ENCODE measurements around the gene SNX33. TPM values are rescaled to one million over a fixed set of nuclear protein-coding genes. Genes with fewer than 3 reads are reported as not detected.
A peak's percentile ranks its signal among the peaks of the same experiment; 100 is the strongest.

SNX33 gene
- total RNA-seq, 1 experiment from 2014 or later, result 8.3 TPM

DNA sequence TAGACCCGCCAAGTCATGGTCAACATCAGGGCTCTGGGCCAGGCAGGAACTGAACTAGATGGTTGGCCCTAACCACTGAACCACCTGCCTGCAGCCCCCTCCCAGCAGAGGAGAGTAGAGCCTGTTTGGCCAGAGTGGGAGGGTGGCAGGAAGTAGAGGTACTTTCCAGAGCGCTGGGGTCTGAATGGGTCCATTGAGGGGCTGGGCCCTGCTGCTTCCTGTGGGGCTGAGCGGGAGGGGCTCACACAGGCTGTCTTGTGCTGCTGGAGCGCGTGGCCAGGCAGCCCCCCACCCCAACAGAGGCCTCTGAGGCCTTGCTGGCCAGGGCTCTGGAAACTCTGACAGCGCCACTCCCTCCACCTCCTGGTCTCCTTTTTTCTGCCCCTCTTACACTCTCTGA is 47.5 kb downstream of the SNX33 start:
- intact Hi-C loops (cut with micrococcal nuclease), result no loop called here
- peaks cover 10 to 19% of the 10 kb centered on the region in 2 experiments; a peak in 3 of 4 replicates for H3K4me1 ChIP-seq (ENCODE audit: control insufficient read depth in 1 of 2, insufficient read depth in 2 of 2, low read length in 2 of 2)
- POLR2A ChIA-PET, result no interaction called here

More for the DNA sequence above, 47.5 kb downstream of the SNX33 start:
- H3K9ac ChIP-seq (ENCODE audit: low read length), result peak overlapping the region; percentile 33; the same call in 1 of the 2 replicates
- ChIA-PET CTCF (interaction anchor here (1.2 to 1.4 kb wide), 2 partner anchors 9 to 226 kb away, joined by 4 to 9 read pairs; no protein-coding TSS in a partner anchor), RAD21 (ENCODE audit: low non-redundant PET in 1 of 2, low total read pairs in 2 of 2, uncharacterized antibody in 2 of 2, unreplicated experiment in 2 of 2) (interaction anchor here in 1 of 2 experiments (0.6 kb wide), 1 partner anchor 52 kb away, joined by 5 read pairs; no protein-coding TSS in a partner anchor)
- peak overlapping the region; percentile 63 for H3K4me2 ChIP-seq (ENCODE audit: low read length)
- H3K4me3 ChIP-seq (replicated peaks in 1 of 2; ENCODE audit: low read depth in 1 of 2, low read length in 2 of 2), result no peak overlapping the region
- H4K20me1 ChIP-seq (ENCODE audit: insufficient read depth), result no peaks in the 10 kb centered on the region
- no peak for ATAC-seq
- no peak overlapping the region for H2AFZ ChIP-seq (ENCODE audit: low read depth, low read length, poor library complexity, severe bottlenecking)
- H3K9me3 ChIP-seq (ENCODE audit: control insufficient read depth in 1 of 2, insufficient read depth in 1 of 2, low read depth in 1 of 2, low read length in 2 of 2), result no peaks in the 10 kb centered on the region
- TF ChIP-seq FOSL1 (IDR thresholded peaks at IDR 0.05; ENCODE audit: low read depth) (no peak), EZH2phosphoT487 (IDR thresholded peaks at IDR 0.05; ENCODE audit: borderline replicate concordance) (no peak), ZFX (IDR thresholded peaks at IDR 0.05) (no peak), CBX3 (IDR thresholded peaks at IDR 0.05; ENCODE audit: low read depth) (no peak), EZH2 (IDR thresholded peaks at IDR 0.05) (no peak), CEBPB (IDR thresholded peaks at IDR 0.05; ENCODE audit: low read depth) (no peak), POLR2AphosphoS5 (IDR thresholded peaks at IDR 0.05; ENCODE audit: low read depth, low read length) (no peak), REST (IDR thresholded peaks at IDR 0.05; ENCODE audit: low read depth) (no peak), POLR2A (IDR thresholded peaks at IDR 0.05; ENCODE audit: borderline replicate concordance, extremely low read depth, insufficient read depth, insufficient read length) (no peak), SRF (IDR thresholded peaks at IDR 0.05; ENCODE audit: low read depth) (no peak), SP1 (IDR thresholded peaks at IDR 0.05; ENCODE audit: low read depth) (no peak), RAD21 (IDR thresholded peaks at IDR 0.05; ENCODE audit: low read depth) (no peak), CTCF (IDR thresholded peaks at IDR 0.05 in 2 of 3, conservative IDR thresholded peaks at IDR 0.05 in 1 of 3; ENCODE audit: borderline replicate concordance in 1 of 3, insufficient read depth in 1 of 3, low read depth in 2 of 3, low read length in 2 of 3) (no peak), ELF1 (IDR thresholded peaks at IDR 0.05; ENCODE audit: borderline replicate concordance, low read depth) (no peak), YY1 (IDR thresholded peaks at IDR 0.05; ENCODE audit: extremely low read depth, insufficient replicate concordance, low read depth, low read length) (no peak), TCF7L2 (IDR thresholded peaks at IDR 0.05; ENCODE audit: borderline replicate concordance, extremely low read depth, insufficient read depth, insufficient read length) (no peak), SIN3A (IDR thresholded peaks at IDR 0.05; ENCODE audit: low read depth) (no peak)
- TF ChIP-seq, protein P1, sequence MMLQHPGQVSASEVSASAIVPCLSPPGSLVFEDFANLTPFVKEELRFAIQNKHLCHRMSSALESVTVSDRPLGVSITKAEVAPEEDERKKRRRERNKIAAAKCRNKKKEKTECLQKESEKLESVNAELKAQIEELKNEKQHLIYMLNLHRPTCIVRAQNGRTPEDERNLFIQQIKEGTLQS (IDR thresholded peaks at IDR 0.05), result no peak
- no peaks in the 10 kb centered on the region for H3K9me2 ChIP-seq (ENCODE audit: insufficient read depth)
- BruUV-seq (replicated peaks), result no TSS peak
- H3K27ac ChIP-seq (ENCODE audit: low read depth, low read length), result no peak overlapping the region; the same call in 1 of the 2 replicates
- no peaks in the 10 kb centered on the region for H3K36me3 ChIP-seq (ENCODE audit: control insufficient read depth in 1 of 2, insufficient read depth in 2 of 2, low read length in 2 of 2)
- H3K27me3 ChIP-seq (ENCODE audit: insufficient read depth, low read length), result no peaks in the 10 kb centered on the region
- DNase-seq (ENCODE audit: low read depth, low spot score), result no peak
- no peaks in the 10 kb centered on the region for H3K79me2 ChIP-seq (ENCODE audit: insufficient read depth, low read length)
